Stimulated activated CD8-positive, alpha-beta memory T cell treated with anti-CD3 and anti-CD28 coated beads, Interleukin-7, amount 100 ng/mL, for 4 hours (primary cell): ENCODE data around the gene SPCS1.
"Not testable (repeated sequence)": the region's sequence is repeated elsewhere in the genome, so short reads cannot be mapped to it uniquely, and the experiment has no call there.

Experiments
- DNase-seq, 2 donors: peaks; one replicate each; pipeline ENCODE4 v3.0.0-alpha.2; 2020; ENCODE audit warnings: low read depth in 2 of 2

Gene SPCS1

DNA sequence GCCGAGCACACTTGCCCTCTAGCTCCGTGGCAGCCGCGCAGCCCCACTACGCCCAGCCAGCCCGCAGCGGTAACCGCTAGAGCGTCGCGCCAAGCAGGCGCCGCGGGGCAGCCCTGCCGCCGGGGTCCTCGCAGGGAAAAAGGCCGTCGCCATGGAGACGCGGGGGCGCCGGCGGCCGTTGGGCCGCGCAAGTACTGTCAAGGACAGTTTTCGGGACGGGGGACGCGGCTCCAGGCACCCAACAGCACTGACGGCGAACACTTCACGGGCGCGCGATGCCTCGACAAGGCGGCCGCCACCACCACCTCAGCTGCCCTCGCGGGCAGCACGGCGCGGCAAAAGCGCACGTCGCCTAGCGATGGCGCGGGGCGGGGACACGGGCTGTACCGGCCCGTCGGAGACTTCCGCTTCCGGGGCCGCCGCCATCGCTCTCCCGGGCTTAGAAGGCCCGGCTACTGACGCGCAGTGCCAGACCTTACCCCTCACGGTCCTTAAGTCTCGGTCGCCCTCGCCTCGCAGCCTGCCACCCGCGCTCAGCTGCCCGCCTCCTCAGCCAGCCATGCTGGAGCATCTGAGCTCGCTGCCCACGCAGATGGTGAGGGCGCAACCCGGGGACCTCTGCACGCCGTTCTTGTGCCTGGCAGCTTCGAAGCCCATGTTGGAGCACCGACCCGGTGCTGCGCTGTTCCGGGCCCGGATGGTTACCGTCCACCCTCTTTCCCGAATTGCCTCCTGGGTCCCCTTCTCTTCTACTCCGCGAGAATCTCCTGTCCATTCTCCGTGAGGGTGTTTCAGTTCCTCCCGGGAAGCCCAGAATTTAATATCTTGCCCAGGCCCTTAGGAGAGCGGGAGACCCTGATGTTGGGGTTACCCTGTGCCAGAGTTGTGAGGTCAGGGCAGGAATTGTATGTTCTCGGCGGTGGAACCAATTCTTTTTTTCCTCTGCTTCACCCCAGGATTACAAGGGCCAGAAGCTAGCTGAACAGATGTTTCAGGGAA lies at the start of gene SPCS1, which contains the start of gene GLT8D1:
TSS of gene SPCS1 (plus strand) at position 419 of the 999 bp plus-strand sequence. CDS start at position 560, 141 bp downstream.
TSS of gene GLT8D1 (minus strand) at position 104 of the 999 bp plus-strand sequence. CDS start 5,331 bp downstream, outside the sequence.
- peak; percentile 61 to 83 for DNase-seq

GRCh38 chr3:52660046-52660445 lies 45.9 kb upstream of the SPCS1 start:
- DNase-seq: no peak

DNA sequence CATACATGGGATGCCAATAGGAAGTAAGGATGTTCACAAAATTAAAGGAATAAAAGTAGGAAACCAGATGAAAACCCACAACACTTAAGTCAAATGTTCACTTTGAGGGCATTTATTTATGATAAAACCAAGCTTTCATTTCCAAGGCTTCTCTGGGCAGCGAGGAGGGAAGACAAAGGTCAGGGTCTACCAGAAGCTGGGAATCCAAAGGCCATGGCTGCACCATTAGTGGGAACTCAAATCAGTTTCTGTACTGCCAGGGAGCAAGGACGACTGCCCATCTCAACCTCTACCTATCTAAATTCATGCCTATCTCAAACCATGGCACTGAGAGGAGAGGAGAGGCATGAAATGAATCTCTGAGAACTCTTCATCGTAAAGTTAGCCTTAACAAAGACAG lies 42.8 kb upstream of the SPCS1 start:
- no peak for DNase-seq

DNA sequence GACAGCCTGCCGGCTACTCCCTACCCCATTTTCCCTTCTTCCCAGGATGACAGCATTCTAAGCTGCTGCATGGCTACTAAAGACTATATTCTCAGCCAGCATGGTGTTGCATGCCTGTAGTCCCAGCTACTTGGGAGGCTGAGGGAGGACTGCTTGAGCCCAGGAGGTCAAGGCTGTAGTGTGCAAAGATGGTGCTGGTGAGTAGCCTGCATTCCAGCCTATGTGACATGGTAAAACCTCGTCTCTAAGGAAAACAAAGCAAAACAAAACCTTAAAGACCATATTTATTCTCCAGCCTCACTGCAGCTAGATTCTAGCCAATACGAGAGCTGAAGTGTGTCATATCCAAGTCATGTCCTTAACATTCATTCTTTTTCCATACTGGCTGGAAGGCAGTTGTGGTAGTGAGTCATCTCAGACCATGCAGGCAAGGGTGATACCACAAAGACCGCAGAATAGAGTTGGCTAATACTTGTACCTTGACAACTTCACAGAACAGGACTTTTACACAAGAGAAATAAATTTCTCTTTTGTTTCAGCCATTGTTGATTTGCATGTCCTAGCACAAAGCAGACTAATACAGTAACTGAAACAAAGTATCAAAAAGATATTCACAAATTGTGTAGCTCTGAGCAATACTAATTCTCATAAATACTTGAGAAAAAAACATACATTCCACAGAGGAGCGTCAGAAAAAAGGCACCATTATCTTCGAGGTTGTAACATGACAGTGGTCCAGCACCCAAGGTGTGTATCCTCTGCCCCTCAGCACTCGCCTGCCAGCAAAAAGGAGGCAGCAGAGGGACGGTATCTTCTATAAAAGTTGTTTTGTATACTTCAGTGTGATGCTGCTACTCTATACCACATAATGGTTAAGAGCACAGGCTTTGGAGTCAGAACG lies 35.0 kb upstream of the SPCS1 start:
- no peak for DNase-seq

DNA sequence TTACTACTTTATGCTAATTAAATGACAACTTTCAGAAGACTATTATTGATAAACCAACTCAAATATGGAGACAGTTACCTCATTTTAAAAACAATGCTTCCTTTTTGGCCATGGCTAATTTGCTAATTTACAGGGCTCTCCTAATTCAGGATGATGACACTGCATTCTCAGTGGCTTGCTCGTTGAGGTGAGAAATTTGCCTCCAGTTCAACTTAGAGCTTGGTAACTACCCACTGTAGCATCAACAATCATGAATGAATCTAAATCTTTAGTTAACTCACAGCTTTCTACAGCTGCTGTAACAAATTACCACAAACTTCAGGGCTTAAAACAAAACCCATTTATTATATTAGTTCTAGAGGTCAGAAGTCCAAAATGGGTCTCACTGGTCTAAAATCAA lies 34.2 kb upstream of the SPCS1 start:
- DNase-seq: no peak

- DNase-seq: not testable (repeated sequence)
Observed at GRCh38 chr3:52676201-52676600, 29.7 kb upstream of the SPCS1 start.

GRCh38 chr3:52678265-52679198 lies 27.4 kb upstream of the SPCS1 start:
- DNase-seq: no peak

GRCh38 chr3:52679199-52679538 lies 26.7 kb upstream of the SPCS1 start:
- no peak for DNase-seq

- DNase-seq: no peak
Observed at GRCh38 chr3:52679811-52680210, 26.1 kb upstream of the SPCS1 start.

DNA sequence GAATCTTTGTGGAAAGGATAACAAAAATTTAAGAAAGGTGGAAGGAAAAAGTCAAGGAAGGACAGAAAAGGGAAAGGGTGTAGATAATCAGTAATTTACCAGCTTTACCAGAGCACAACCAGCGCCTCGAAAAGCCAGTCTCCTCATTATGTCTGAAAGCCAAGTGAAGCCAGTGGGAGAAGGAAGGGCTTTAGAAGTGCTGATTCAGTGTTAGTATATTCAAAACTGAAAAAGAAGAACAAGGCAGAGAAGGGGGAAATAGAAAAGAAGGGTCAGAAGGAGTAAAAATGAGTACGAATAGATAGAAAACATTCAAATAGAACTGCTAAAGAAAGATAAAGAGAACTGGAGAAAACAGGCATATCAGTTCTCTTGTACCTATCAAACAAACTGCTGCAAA lies 24.3 kb upstream of the SPCS1 start:
- DNase-seq: no peak

DNA sequence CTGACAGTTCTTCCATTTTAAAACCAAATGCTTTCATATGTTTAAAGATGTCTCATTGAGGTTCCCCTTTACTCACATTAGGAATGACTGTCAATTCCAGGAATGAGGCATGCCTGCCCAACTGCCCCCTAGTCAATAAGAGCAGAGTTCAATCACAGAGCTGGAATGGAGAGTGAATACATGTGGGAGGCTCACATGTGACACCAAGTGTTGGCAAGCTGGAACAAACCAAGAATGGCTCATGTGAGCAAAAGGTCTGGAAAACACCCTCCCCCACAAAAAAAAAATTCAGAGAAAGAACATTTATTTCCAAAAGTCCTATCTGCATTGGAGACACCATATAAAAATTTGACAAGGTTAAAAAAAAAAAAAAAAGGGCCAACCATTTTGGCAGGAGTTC lies 23.9 kb upstream of the SPCS1 start:
- DNase-seq: no peak

DNA sequence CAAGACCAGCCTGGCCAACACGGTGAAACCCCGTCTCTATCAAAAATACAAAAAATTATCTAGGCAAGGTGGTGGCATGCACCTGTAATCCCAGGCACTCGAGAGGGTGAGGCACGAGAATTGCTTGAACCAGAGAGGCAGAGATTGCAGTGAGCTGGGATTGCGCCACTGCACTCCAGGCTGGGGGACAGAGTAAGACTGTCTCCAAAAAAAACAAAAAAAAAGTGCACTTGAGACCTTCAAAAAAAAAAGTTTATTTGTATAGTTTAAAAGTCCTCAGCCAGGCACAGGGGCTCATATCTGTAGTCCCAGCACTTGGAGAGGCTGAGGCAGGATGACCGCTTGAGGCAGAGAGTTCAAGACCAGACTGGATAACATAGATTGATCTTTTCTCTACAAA lies 22.3 kb upstream of the SPCS1 start:
- DNase-seq: no peak

DNA sequence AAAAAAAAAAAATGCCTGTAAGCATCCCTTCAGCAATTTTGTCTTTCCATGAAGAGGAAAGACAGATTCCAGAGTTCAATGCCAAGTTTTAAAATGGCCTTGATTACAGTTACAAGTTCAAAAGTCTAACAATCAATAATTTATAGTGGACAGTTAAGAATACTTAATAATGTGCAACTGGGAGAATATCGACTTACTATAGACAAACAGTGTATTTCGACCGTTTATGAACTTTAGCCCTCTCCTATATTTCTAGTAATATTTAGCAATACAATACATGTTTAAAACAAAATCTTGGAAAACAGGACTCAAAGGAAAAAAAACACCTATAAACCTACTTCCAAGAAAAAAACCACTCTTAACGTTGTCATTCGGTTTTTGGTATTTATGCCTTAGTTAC lies 21.7 kb upstream of the SPCS1 start:
- DNase-seq: no peak

GRCh38 chr3:52685285-52685708 lies 20.6 kb upstream of the SPCS1 start:
- peak; percentile 46 to 71 for DNase-seq

- DNase-seq: peak; percentile 81 to 90
Observed at GRCh38 chr3:52685709-52686691, 19.9 kb upstream of the SPCS1 start, which contains the start of the genes GNL3 and PBRM1. Gene GNL3 (plus strand): TSS chr3:52686032. CDS start chr3:52686093, 61 bp downstream. Gene PBRM1 (minus strand): TSS chr3:52685913.

DNA sequence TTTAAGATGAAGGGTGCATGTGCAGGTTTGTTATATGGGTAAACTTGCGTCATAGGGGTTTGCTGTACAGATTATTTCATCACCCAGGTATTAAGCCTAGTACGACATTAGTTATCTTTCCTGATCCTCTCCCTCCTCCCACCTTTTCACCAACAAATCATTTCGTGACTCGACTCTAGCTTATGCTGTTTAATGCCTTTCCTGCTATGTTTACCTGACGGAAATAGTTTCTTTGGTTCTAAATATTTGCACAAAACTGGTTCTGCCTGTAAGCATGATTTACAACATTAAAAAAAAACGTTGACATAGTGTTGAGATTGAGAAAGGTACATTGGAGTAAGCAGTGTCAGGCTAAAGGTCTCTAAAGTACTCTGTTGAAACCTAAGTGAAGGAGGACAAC lies 17.6 kb upstream of the SPCS1 start:
- DNase-seq: no peak

GRCh38 chr3:52689151-52689550 lies 16.8 kb upstream of the SPCS1 start:
- DNase-seq: no peak

DNA sequence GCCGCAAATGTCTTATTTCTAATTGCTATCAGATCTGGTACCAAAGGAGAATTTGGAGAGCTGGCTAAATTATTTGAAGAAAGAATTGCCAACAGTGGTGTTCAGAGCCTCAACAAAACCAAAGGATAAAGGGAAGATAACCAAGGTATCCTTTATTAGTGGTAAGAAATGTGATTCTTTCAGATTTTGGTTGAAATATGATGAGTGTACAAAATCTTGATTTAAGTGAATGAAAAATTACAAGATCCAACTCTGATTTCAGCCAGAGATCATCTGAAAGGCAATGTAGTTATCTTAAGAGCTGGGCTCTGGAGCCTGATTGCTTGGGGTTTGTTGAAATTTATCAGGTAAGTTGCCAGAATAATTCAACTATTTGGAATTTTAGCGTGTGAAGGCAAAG lies 15.3 kb upstream of the SPCS1 start:
- no peak for DNase-seq

- DNase-seq: no peak
Observed at GRCh38 chr3:52693071-52693470, 12.8 kb upstream of the SPCS1 start.
